GM12874 (cell line): ENCODE results near the gene INPP4B.

ENCODE experiments used
- CTCF ChIP-seq: IDR thresholded peaks from 2 replicates; pipeline ENCODE4 v1.5.1; 2011; ENCODE audit warnings: low read depth, mild to moderate bottlenecking, control low read depth, low read length, moderate library complexity; ENCODE audit not compliant: insufficient read depth

INPP4B gene

GRCh38 chr4:142563682-142564291, 282.3 kb downstream of the INPP4B start:
- no peak for TF ChIP-seq CTCF

- TF ChIP-seq CTCF = no peak
Measured at GRCh38 chr4:142559986-142560385, 286.1 kb downstream of the INPP4B start.

- no peak for TF ChIP-seq CTCF
Measured at GRCh38 chr4:142558851-142559250, 287.2 kb downstream of the INPP4B start.

- no peak for TF ChIP-seq CTCF
Measured at GRCh38 chr4:142557239-142557801, 288.8 kb downstream of the INPP4B start.

- TF ChIP-seq CTCF = no peak
Measured at GRCh38 chr4:142556570-142557238, 289.4 kb downstream of the INPP4B start.

GRCh38 chr4:142556048-142556447, 290.1 kb downstream of the INPP4B start:
- no peak for TF ChIP-seq CTCF

GRCh38 chr4:142554412-142554811, 291.7 kb downstream of the INPP4B start:
- TF ChIP-seq CTCF = no peak
